Measurements from ENCODE around the gene LRP8. TPM values are rescaled to one million over a fixed set of nuclear protein-coding genes. Genes with fewer than 3 reads are reported as not detected.

The LRP8 gene
- total and polyA plus RNA-seq, 12 donors = 0.37 to 4.7 (median 2.2) TPM

- 59 to 73% methylated on average over 2 of the region's 2 CpGs for WGBS, 2 donors
- no peaks in the 10 kb centered on the region for H3K27me3 ChIP-seq
- peaks cover 0 to 9% (median 0%) of the 10 kb centered on the region in 9 donors for H3K36me3 ChIP-seq
- intact Hi-C loops (cut with DNase I) = no loop called here
- no peak overlapping the region for H3K4me3 ChIP-seq
- peak overlapping the region in 1 of 10 donors; percentile 4 for H3K27ac ChIP-seq
- ATAC-seq (peak in 1 of 8 donors; percentile 31), DNase-seq (no peak)
- TF ChIP-seq, protein P1, sequence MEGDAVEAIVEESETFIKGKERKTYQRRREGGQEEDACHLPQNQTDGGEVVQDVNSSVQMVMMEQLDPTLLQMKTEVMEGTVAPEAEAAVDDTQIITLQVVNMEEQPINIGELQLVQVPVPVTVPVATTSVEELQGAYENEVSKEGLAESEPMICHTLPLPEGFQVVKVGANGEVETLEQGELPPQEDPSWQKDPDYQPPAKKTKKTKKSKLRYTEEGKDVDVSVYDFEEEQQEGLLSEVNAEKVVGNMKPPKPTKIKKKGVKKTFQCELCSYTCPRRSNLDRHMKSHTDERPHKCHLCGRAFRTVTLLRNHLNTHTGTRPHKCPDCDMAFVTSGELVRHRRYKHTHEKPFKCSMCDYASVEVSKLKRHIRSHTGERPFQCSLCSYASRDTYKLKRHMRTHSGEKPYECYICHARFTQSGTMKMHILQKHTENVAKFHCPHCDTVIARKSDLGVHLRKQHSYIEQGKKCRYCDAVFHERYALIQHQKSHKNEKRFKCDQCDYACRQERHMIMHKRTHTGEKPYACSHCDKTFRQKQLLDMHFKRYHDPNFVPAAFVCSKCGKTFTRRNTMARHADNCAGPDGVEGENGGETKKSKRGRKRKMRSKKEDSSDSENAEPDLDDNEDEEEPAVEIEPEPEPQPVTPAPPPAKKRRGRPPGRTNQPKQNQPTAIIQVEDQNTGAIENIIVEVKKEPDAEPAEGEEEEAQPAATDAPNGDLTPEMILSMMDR (IDR thresholded peaks at IDR 0.05) = no peak
- peaks cover 0 to 30% (median 24%) of the 10 kb centered on the region in 9 donors for H3K4me1 ChIP-seq
- H3K9me3 ChIP-seq = no peaks in the 10 kb centered on the region
Observed at GRCh38 chr1:53292690-53293089, 35.2 kb downstream of the LRP8 start.

- intact Hi-C loops (cut with DNase I) = no loop called here
- H3K27ac ChIP-seq = no peak overlapping the region
- TF ChIP-seq, protein P1 (IDR thresholded peaks at IDR 0.05) = no peak
- peaks cover 0 to 9% (median 0%) of the 10 kb centered on the region in 9 donors for H3K36me3 ChIP-seq
- 94 to 96% methylated on average over 2 of the region's 2 CpGs for WGBS, 2 donors
- ATAC-seq = no peak
- H3K9me3 ChIP-seq = no peaks in the 10 kb centered on the region
- no peak for DNase-seq
- H3K4me3 ChIP-seq = no peak overlapping the region
- H3K27me3 ChIP-seq = no peaks in the 10 kb centered on the region
- peaks cover 0 to 34% (median 24%) of the 10 kb centered on the region in 9 donors for H3K4me1 ChIP-seq
Observed at GRCh38 chr1:53291574-53291973, 36.3 kb downstream of the LRP8 start.

DNA sequence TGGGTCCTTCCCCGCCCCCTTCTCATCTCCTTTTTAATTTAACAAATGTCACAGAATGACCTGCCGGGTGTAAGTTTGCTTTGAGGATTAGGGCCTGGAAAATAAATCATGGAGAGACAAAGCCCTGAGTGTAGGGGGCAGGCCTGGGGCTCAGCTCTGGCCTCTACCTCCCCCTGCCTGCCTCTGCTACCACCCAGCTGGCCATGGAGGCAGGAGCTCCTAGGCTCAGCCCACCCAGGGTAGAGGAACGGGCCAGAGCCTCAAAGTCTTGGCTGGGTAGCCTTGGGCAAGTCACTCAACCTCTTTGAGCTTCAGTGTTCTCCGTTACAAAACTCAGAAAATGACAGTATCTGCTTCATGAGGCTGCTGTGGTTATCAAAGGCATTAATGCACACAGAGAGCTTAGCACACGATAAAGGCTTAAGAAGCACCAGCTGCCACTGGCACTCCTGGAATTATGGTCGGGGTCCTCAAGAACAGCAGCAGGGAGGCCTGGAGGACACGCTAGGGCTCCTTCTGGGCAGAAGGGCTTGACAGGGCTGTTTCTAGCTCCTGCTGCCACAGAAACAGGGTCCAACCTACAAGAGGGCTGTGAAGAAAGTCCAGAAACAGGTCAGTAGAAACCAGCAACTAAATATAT lies 39.0 kb downstream of the LRP8 start:
- intact Hi-C loops (cut with DNase I) = no loop called here
- no peaks in the 10 kb centered on the region for H3K27me3 ChIP-seq
- peaks cover 0 to 15% (median 0%) of the 10 kb centered on the region in 9 donors for H3K36me3 ChIP-seq
- H3K4me1 ChIP-seq = peaks cover 0 to 43% (median 14%) of the 10 kb centered on the region in 9 donors
- 86 to 87% methylated on average over 7 of the region's 7 CpGs for WGBS, 2 donors
- H3K4me3 ChIP-seq = no peak overlapping the region
- no peaks in the 10 kb centered on the region for H3K9me3 ChIP-seq
- H3K27ac ChIP-seq = no peak overlapping the region
- ATAC-seq = no peak
- TF ChIP-seq, protein P1 (IDR thresholded peaks at IDR 0.05) = no peak
- no peak for DNase-seq

- DNase-seq (no peak), ATAC-seq (no peak)
- Histone ChIP-seq H3K27ac (no peak overlapping the region), H3K27me3 (no peaks in the 10 kb centered on the region), H3K4me1 (peaks cover 0 to 36% (median 13%) of the 10 kb centered on the region in 9 donors), H3K4me3 (no peak overlapping the region), H3K9me3 (no peaks in the 10 kb centered on the region), H3K36me3 (peaks cover 0 to 15% (median 0%) of the 10 kb centered on the region in 9 donors)
- intact Hi-C loops (cut with DNase I) = no loop called here
- 59 to 64% methylated on average over 17 to 18 of the region's 18 CpGs for WGBS, 2 donors
- TF ChIP-seq, protein P1 (IDR thresholded peaks at IDR 0.05) = no peak
Observed at GRCh38 chr1:53288002-53288789, 39.7 kb downstream of the LRP8 start.

Measured in heart right ventricle (tissue), 16 donors.